Effector memory CD8-positive, alpha-beta T cell (primary cell): Measurements from ENCODE around the gene CFAP46.

Experiments
- ATAC-seq: fragments of 150-1000 bp; cut with Tn5 transposase; replicated peaks from 2 replicates; pipeline ENCODE4 v1.10.0; 2021; ENCODE audit warnings: mild to moderate bottlenecking, moderate library complexity
- DNase-seq, 3 experiments: peaks; one replicate each; pipeline ENCODE4 v3.0.0; 2021
- H3K27ac Mint-ChIP-seq, 2 donors: one replicate each; pipeline ENCODE4 v1.8.0; 2022; ENCODE audit warnings: mild to moderate bottlenecking in 2 of 2, mixed read lengths in 2 of 2, moderate library complexity in 2 of 2
- H3K27me3 Mint-ChIP-seq, 2 donors: one replicate each; pipeline ENCODE4 v1.8.0; 2022; ENCODE audit warnings: mixed read lengths in 2 of 2
- H3K36me3 Mint-ChIP-seq: one replicate; pipeline ENCODE4 v1.8.0; 2022; ENCODE audit warnings: mild to moderate bottlenecking, moderate library complexity, mixed read lengths; ENCODE audit not compliant: insufficient read depth
- H3K4me1 Mint-ChIP-seq, 2 donors: one replicate each; pipeline ENCODE4 v1.8.0; 2022; ENCODE audit warnings: low read depth in 2 of 2, mixed read lengths in 2 of 2
- H3K4me3 Mint-ChIP-seq, 2 donors: one replicate each; pipeline ENCODE4 v1.8.0; 2022; ENCODE audit warnings: mild to moderate bottlenecking in 2 of 2, mixed read lengths in 2 of 2, moderate library complexity in 2 of 2
- H3K9me3 Mint-ChIP-seq, 2 donors: one replicate each; pipeline ENCODE4 v1.8.0; 2022; ENCODE audit warnings: mixed read lengths in 2 of 2

The CFAP46 gene

DNA sequence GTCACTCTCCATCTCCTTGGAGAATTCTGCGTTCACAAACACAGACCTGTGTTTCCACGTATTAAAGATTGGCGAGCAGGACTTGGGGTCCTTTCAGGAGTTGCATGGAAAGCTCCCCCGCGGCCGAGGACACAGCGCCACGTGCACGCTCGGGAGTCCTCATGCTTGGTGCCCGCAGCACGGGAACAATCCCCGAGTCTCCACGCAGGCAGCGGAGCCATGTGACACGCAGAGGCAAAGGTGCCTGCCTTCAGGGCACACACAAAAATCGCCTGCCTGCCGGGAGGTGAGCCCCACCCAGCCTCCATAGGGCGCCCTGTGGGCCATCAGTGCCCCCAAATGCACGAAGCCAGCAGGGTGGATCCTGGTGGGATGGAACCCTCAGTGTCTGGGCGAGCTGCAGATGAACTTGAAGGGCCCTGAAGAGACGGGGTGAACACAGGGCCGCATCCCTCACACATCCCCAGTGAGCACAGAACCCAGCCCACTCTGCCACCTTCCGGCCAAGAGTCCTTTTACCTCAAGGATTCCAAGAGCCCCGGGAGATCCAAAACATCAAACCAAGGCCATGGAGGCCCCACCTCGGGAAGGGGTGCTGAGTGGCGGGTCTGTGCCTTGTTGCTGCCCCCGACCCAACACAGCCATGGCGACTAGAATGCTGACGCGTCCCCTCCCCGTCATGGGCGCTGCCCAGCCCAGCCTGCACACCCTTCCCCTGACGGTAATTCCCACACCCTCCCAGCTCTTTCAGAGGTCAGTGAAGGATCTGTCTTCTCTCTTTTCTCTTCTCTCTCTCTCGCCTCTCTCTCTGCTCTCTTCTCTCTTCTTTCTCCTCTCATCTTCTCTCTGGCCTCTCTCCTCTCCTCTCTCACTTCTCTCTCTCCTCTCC lies 55.9 kb downstream of the CFAP46 start:
- Mint-ChIP-seq H3K36me3 (no peaks in the 10 kb centered on the region), H3K4me3 (no peak overlapping the region), H3K9me3 (peaks cover 0 to 2% of the 10 kb centered on the region in 2 donors), H3K27ac (no peak overlapping the region), H3K27me3 (peaks cover 7 to 28% of the 10 kb centered on the region in 2 donors), H3K4me1 (no peaks in the 10 kb centered on the region)
- DNase-seq: no peak
- ATAC-seq: no peak

- DNase-seq (no peak), ATAC-seq (no peak)
- Mint-ChIP-seq H3K9me3 (peaks cover 0 to 2% of the 10 kb centered on the region in 2 donors), H3K4me1 (no peaks in the 10 kb centered on the region), H3K36me3 (no peaks in the 10 kb centered on the region), H3K27ac (no peak overlapping the region), H3K4me3 (no peak overlapping the region), H3K27me3 (peaks cover 5 to 23% of the 10 kb centered on the region in 2 donors)
Observed at GRCh38 chr10:132885451-132886210, 56.7 kb downstream of the CFAP46 start.

DNA sequence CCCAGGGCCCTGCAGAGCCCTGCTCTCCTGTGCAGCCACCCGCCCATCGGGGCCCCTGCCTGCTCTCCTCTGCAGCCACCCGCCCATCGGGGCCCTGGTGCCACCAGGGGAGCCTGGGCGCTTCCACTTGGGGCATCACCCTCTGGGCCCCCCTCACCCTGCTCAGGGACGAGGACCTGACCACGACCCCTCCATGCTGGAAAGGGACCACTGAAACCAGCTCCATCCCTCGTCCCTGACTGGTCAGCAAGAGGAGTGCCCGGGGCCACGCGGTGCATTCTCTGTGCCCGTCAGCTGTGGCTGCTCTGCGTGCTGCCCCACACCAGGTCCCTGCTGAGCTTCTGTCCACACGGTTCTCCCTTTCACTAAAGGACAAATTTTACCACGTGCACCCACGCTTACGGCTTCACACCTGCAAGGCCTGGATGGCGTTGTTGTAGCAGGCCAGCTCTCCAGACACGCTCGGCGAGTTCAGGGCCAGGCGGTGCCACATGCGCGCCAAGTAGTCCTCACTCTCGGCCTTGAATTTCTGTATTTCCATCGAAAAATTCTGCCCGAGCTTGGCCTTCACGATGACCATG lies 57.6 kb downstream of the CFAP46 start:
- H3K36me3 Mint-ChIP-seq: no peaks in the 10 kb centered on the region
- peaks cover 0 to 14% of the 10 kb centered on the region in 2 donors for H3K27me3 Mint-ChIP-seq
- H3K4me1 Mint-ChIP-seq: no peaks in the 10 kb centered on the region
- no peak for ATAC-seq
- peaks cover 0 to 2% of the 10 kb centered on the region in 2 donors for H3K9me3 Mint-ChIP-seq
- DNase-seq: no peak
- no peak overlapping the region for H3K27ac Mint-ChIP-seq
- no peak overlapping the region for H3K4me3 Mint-ChIP-seq

- H3K4me1 Mint-ChIP-seq: no peaks in the 10 kb centered on the region
- peaks cover 2 to 14% of the 10 kb centered on the region in 2 donors for H3K27me3 Mint-ChIP-seq
- H3K9me3 Mint-ChIP-seq: peaks cover 0 to 2% of the 10 kb centered on the region in 2 donors
- DNase-seq (no peak), ATAC-seq (no peak)
- no peak overlapping the region for H3K27ac Mint-ChIP-seq
- no peaks in the 10 kb centered on the region for H3K36me3 Mint-ChIP-seq
- no peak overlapping the region for H3K4me3 Mint-ChIP-seq
Observed at GRCh38 chr10:132884041-132884440, 58.3 kb downstream of the CFAP46 start.

GRCh38 chr10:132883391-132883881 lies 58.9 kb downstream of the CFAP46 start:
- Mint-ChIP-seq H3K4me1 (no peaks in the 10 kb centered on the region), H3K27me3 (peaks cover 8 to 20% of the 10 kb centered on the region in 2 donors), H3K36me3 (no peaks in the 10 kb centered on the region), H3K27ac (no peak overlapping the region), H3K4me3 (no peak overlapping the region), H3K9me3 (peaks cover 0 to 2% of the 10 kb centered on the region in 2 donors)
- DNase-seq (no peak), ATAC-seq (no peak)

GRCh38 chr10:132882069-132882951 lies 60.1 kb downstream of the CFAP46 start:
- Mint-ChIP-seq H3K9me3 (peaks cover 0 to 2% of the 10 kb centered on the region in 2 donors), H3K27ac (no peak overlapping the region), H3K4me3 (no peak overlapping the region), H3K36me3 (no peaks in the 10 kb centered on the region), H3K4me1 (no peaks in the 10 kb centered on the region), H3K27me3 (peaks cover 8 to 31% of the 10 kb centered on the region in 2 donors)
- ATAC-seq (no peak), DNase-seq (no peak)

DNA sequence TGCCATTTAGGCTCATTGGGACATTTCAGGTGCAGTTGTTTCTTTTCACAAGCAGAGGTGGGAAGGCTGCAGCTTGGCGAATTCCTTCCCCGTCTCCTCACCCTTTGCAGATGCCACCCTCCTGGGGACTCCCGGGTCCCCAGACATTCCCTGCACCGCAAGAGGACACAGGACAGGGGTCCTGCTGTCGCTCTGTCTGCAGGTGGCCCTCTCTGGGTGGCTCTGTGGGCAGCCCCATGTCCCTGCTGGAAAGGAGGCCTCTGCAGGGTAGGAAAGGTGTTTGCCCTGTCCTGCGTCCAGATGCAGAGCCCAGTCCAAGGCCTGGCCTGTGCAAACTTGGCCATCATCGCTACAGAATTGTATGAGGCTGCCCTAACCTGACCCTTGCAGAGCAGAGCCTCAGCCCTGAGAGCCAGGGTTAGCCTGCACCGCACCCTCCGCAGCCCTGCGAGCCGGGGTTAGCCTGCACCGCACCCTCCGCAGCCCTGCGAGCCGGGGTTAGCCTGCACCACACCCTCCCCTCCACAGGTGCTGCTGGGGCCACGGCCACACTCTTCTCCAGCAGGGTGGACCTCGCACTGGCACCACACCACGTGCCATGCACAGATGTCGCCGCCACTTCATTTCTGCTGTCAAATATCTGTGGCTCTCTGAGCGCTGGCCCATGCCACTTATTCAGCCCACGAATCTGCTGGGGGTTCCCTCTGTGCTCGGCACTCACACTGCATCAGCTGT lies 61.0 kb downstream of the CFAP46 start:
- Mint-ChIP-seq H3K4me3 (no peak overlapping the region), H3K9me3 (peaks cover 0 to 2% of the 10 kb centered on the region in 2 donors), H3K4me1 (no peaks in the 10 kb centered on the region), H3K27me3 (peaks cover 14 to 37% of the 10 kb centered on the region in 2 donors), H3K27ac (no peak overlapping the region), H3K36me3 (no peaks in the 10 kb centered on the region)
- ATAC-seq (no peak), DNase-seq (no peak)

- peaks cover 0 to 2% of the 10 kb centered on the region in 2 donors for H3K9me3 Mint-ChIP-seq
Observed at GRCh38 chr10:132880128-132880981, 62.0 kb downstream of the CFAP46 start.

GRCh38 chr10:132879408-132880127 lies 62.8 kb downstream of the CFAP46 start:
- Mint-ChIP-seq H3K9me3 (peaks cover 0 to 2% of the 10 kb centered on the region in 2 donors), H3K36me3 (no peaks in the 10 kb centered on the region), H3K4me1 (no peaks in the 10 kb centered on the region), H3K27me3 (peaks cover 26 to 53% of the 10 kb centered on the region in 2 donors), H3K27ac (no peak overlapping the region), H3K4me3 (no peak overlapping the region)
- no peak for DNase-seq
- ATAC-seq: no peak

More at GRCh38 chr10:132880128-132880981, 62.0 kb downstream of the CFAP46 start:
- ATAC-seq: no peak
- Mint-ChIP-seq H3K27ac (no peak overlapping the region), H3K4me3 (no peak overlapping the region), H3K27me3 (peaks cover 23 to 47% of the 10 kb centered on the region in 2 donors), H3K36me3 (no peaks in the 10 kb centered on the region), H3K4me1 (no peaks in the 10 kb centered on the region)
- DNase-seq: no peak

DNA sequence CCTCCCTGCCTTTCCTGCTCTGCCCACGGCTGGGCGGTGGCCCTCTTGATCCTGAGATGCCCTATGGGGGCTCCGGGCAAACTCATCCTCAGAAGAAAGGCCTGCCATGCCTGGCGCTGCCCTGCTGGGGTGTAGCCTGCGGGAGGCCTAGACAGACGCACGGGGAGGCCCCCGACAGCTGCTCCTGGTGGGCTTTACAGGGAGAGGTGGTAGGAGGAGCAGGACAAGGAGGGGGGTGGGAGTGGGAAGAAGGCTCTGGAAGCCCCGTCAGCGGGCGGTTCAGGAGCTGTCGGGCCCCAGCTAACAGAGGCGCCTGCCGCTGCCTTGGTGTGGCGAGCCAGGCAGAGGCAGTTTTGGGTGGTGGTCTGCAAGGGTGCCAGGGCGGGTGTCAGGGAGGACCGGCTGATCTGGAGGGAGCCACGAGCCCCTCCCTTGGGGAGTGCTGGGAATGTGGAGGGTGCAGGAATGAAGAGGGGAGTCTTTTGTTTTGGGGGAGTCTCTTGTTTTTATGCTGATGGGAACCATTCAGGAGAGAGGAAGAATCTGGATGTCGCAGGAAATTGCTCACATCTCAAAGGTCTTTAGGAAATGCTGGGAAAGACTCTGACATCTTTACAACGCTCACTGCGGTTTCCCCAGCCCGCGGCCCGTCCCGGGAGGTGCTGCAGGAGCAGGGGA lies 63.5 kb downstream of the CFAP46 start:
- H3K27me3 Mint-ChIP-seq: peaks cover 26 to 50% of the 10 kb centered on the region in 2 donors
- H3K4me3 Mint-ChIP-seq: no peak overlapping the region
- H3K27ac Mint-ChIP-seq: no peak overlapping the region
- DNase-seq (no peak), ATAC-seq (no peak)
- no peaks in the 10 kb centered on the region for H3K36me3 Mint-ChIP-seq
- no peaks in the 10 kb centered on the region for H3K4me1 Mint-ChIP-seq
- H3K9me3 Mint-ChIP-seq: peaks cover 0 to 2% of the 10 kb centered on the region in 2 donors
